Uterus (tissue), 2 donors: Measurements from ENCODE around the gene LRP1.

Experiments used
- POLR2A ChIP-seq, 2 donors: fragments of 450-650 bp; IDR thresholded peaks; one replicate each; pipeline ENCODE4 v1.6.1; 2016; ENCODE audit warnings: antibody characterized with exemption in 2 of 2, mild to moderate bottlenecking in 1 of 2, moderate library complexity in 1 of 2
- TF ChIP-seq, protein P1 (sequence below), 4 experiments: fragments of 200-600 bp in 2 of 4; fragments of 450-650 bp in 2 of 4; sonication (generic) in 2 of 4; IDR thresholded peaks; one replicate each; pipeline ENCODE4 v1.5.1; 2016 to 2019; ENCODE audit warnings: antibody characterized with exemption in 4 of 4, mild to moderate bottlenecking in 2 of 4, moderate library complexity in 1 of 4

DNA sequence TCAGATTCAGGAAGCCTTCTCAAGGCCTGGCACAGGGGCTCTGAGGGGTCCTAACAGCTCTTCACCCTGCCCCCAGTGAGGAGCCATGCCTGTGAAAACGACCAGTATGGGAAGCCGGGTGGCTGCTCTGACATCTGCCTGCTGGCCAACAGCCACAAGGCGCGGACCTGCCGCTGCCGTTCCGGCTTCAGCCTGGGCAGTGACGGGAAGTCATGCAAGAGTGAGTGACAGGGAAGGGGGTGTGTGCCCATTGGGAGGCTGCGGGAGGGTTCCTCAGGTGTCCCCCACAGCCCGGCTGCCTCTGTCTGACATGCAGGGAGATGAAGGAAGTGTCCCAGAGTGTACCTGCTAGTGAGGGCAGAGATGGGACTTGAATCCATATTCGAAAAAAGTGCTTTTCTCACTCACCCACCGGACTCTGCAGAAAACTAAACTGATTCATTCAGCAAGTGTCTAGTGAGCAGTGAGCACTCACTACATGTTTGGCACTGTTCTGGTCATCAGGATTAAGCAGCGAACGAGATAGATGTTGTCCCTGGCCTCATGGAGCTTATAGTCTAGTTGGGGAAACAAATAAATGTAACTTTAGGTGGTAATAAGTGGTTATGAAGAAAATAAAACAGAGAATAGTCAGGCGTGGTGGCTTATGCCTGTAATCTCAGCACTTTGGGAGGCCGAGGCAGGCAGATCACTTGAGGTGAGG is 28.6 kb downstream of the LRP1 start:
- TF ChIP-seq, protein P1, sequence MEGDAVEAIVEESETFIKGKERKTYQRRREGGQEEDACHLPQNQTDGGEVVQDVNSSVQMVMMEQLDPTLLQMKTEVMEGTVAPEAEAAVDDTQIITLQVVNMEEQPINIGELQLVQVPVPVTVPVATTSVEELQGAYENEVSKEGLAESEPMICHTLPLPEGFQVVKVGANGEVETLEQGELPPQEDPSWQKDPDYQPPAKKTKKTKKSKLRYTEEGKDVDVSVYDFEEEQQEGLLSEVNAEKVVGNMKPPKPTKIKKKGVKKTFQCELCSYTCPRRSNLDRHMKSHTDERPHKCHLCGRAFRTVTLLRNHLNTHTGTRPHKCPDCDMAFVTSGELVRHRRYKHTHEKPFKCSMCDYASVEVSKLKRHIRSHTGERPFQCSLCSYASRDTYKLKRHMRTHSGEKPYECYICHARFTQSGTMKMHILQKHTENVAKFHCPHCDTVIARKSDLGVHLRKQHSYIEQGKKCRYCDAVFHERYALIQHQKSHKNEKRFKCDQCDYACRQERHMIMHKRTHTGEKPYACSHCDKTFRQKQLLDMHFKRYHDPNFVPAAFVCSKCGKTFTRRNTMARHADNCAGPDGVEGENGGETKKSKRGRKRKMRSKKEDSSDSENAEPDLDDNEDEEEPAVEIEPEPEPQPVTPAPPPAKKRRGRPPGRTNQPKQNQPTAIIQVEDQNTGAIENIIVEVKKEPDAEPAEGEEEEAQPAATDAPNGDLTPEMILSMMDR (IDR thresholded peaks at IDR 0.05): no peak
- no peak for TF ChIP-seq POLR2A (IDR thresholded peaks at IDR 0.05)
